GM12873 (cell line): ENCODE measurements around the gene PXDN.

ENCODE experiments used
- CTCF ChIP-seq: IDR thresholded peaks from 2 replicates; pipeline ENCODE4 v1.5.1; 2012; ENCODE audit warnings: low read depth, mild to moderate bottlenecking, moderate library complexity, low read length, control low read depth; ENCODE audit not compliant: insufficient read depth; ENCODE audit errors: missing control alignments

The PXDN gene

GRCh38 chr2:1773883-1774282 lies 29.6 kb upstream of the PXDN start:
- TF ChIP-seq CTCF = no peak

- no peak for TF ChIP-seq CTCF
Observed at GRCh38 chr2:1772471-1773267, 28.4 kb upstream of the PXDN start.

- TF ChIP-seq CTCF = no peak
Observed at GRCh38 chr2:1771626-1772280, 27.4 kb upstream of the PXDN start.

- no peak for TF ChIP-seq CTCF
Observed at GRCh38 chr2:1770566-1771380, 26.5 kb upstream of the PXDN start.

- TF ChIP-seq CTCF = peak; percentile 78
Observed at GRCh38 chr2:1769703-1770422, 25.5 kb upstream of the PXDN start.

GRCh38 chr2:1767939-1768691 lies 23.8 kb upstream of the PXDN start:
- TF ChIP-seq CTCF = no peak
